GM18507 (cell line): ENCODE measurements around the gene C20orf141.
"Not testable (repeated sequence)": the region's sequence is repeated elsewhere in the genome, so short reads cannot be mapped to it uniquely, and the experiment has no call there.

Experiments
- DNase-seq: peaks from one replicate; pipeline ENCODE4 v3.0.0; 2011; ENCODE audit warnings: low read depth; ENCODE audit not compliant: insufficient read length; ENCODE audit errors: extremely low spot score
- FAIRE-seq: peaks from 2 replicates; lab custom pipeline; 2011; peaks lifted over from hg19 to GRCh38; lab: Jason Lieb, UNC

C20orf141 gene

DNA sequence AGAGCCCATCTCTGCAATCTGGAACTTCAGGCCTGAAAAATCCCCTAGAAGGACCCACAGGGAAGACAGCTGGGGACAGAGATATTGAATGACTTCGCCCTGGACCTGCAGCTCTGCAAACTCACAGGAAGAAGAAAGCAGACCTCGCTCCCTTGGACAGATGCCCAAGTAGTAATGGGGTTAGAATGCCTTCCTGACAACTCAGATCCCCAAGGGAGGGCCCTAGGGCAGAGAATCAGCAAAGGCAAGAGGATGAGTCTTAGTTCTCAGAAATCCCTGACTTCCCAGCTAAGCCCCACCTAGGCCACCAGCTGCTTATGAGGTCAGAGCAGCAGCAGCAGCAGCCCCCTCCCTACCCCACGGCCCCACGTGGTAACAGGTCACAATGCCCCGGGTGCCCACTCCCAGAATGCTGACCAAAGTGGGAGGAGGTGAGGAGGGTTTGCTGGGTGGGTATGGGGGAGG, at the start of gene C20orf141:
Gene C20orf141 (plus strand): TSS at position 401 of the 465 bp plus-strand sequence. CDS start 198 bp downstream, outside the sequence.
- no peak for FAIRE-seq
- DNase-seq, result no peak

- FAIRE-seq, result no peak
- no peak for DNase-seq
Observed at GRCh38 chr20:2767768-2768631, 46.8 kb upstream of the C20orf141 start.

GRCh38 chr20:2768632-2769015, 46.2 kb upstream of the C20orf141 start:
- FAIRE-seq (no peak), DNase-seq (no peak)

- FAIRE-seq, DNase-seq: not testable (repeated sequence)
Observed at GRCh38 chr20:2770091-2770490, 44.7 kb upstream of the C20orf141 start.

GRCh38 chr20:2771631-2772080, 43.1 kb upstream of the C20orf141 start:
- no peak for FAIRE-seq
- no peak for DNase-seq

DNA sequence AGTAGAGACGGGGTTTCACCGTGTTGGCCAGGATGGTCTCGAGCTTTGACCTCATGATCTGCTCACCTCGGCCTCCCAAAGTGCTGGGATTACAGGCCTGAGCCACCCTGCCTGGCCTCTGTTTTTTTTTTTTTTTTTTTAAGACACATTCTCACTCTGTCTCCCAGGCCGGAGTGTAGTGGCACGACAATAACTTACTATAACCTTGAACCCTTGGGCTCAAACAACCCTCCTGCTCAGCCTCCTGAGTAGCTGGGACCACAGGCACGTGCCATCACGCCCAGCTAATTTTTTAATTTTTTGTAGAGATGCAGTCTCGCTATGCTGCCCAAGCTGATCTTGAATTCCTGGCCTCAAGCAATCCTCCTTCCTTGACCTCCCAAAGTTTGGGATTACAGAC, 41.0 kb upstream of the C20orf141 start:
- no peak for DNase-seq
- no peak for FAIRE-seq

DNA sequence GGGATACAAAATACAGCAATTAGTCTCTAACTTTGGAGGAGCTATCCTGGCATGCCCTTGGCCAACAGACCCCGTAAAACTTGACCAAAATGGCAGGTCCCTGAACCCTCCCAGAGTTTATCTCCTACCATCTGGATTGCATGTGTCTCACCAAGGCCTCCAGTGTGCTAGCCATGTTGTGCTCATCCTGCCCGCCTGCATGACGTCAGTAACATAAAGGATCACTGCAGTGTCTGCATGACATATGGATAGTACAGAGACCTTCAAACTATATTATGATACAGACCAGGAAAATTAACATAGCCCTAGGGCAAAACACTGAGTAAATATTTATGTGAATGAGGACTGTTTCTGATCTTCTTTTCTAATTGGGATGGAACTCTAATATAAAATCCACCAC, 39.6 kb upstream of the C20orf141 start:
- no peak for FAIRE-seq
- DNase-seq, result no peak

DNA sequence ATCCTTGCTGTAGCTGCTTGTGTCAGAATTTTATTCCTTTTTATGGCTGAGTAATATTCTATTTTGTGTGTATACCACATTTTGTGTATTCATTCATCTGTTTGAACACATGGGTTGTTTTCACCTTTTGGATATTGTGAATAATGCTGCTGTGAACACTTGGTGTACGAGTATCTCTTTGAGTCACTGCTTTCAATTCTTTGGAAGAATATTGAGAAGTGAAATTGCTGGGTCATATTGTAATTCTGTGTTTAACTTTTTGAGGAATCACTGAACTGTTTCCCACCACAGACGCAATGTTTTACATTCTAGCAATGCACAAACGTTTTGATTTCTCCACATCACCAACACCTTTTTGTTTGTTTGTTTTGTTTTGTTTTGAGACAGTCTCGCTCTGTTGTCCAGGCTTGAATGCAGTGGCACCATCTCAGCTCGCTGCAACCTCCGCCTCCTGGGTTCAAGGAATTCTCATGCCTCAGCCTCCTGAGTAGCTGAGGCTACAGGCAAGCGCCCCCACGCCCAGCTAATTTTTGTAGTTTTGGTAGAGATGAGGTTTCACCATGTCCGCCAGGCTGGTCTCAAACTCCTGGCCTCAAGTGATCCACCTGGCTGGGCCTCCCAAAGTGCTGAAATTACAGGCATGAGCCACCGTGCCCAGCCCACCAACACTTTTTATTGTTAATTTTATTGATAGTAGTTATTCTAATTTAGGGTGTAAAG, 36.0 kb upstream of the C20orf141 start:
- DNase-seq (no peak), FAIRE-seq (peak; percentile 45)

DNA sequence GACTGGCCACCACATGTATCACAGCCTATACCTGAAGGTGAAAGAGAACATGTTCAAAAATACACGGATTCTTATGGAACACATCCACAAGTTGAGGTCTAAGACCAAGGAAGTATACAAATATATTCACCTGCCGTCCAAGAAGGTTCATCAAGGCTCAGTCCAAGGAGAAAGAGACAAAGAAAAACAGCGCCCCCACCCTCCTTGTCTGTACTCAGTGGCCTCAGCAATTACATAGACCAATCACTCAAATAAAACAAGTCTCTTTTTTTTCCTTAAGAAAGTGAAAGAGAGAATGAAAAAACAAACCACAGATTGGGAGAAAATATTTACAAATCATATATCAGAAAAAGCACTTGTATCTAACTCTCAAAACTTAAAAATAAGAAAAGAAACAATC, 33.8 kb upstream of the C20orf141 start:
- DNase-seq, result no peak

GRCh38 chr20:2783908-2784566, 30.8 kb upstream of the C20orf141 start:
- DNase-seq (no peak), FAIRE-seq (no peak)

More for the DNA sequence above, 33.8 kb upstream of the C20orf141 start:
- no peak for FAIRE-seq

GRCh38 chr20:2793471-2793870, 21.3 kb upstream of the C20orf141 start:
- DNase-seq (no peak), FAIRE-seq (no peak)

GRCh38 chr20:2794202-2794748, 20.5 kb upstream of the C20orf141 start:
- DNase-seq, result no peak
- FAIRE-seq, result no peak

GRCh38 chr20:2794866-2795447, 19.8 kb upstream of the C20orf141 start:
- no peak for FAIRE-seq
- DNase-seq, result no peak

- FAIRE-seq (no peak), DNase-seq (no peak)
Observed at GRCh38 chr20:2795451-2795850, 19.3 kb upstream of the C20orf141 start.

DNA sequence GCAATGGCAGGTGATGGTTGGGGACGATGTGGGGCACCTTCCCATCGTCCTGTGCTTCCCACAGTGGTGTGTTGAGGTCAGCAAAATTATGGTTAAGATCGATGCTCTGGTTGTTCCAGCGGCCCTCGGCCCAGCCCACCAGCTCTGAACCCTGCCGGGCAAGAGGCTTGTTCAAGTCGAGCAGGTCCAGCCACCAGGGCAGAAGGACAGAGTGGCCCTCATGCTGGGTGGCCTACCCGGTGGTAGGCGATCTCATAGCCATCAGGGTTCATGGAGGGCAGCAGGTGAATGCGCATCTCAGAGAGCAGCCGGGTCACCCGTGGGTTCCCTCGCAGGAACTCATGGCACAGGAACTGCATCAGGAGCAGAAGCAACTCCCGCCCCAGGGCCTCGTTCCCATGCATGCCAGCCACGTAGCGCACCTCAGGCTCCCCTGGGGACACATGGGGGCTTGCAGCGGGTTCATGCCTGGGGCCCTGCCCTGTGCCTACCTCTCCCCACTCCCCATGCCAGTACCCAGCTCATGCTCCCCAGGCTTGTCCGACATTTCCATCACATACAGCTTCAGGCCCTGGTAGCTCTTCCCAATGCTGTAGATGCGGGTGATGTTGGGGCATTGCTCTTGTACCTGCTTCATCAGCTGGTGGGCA, 18.7 kb upstream of the C20orf141 start:
- no peak for FAIRE-seq

GRCh38 chr20:2797136-2797983, 17.4 kb upstream of the C20orf141 start:
- no peak for DNase-seq
- FAIRE-seq, result no peak

More for the DNA sequence above, 18.7 kb upstream of the C20orf141 start:
- no peak for DNase-seq

GRCh38 chr20:2798095-2798805, 16.5 kb upstream of the C20orf141 start:
- DNase-seq (no peak), FAIRE-seq (no peak)
